Activated CD4-positive, alpha-beta T cell treated with anti-CD3 and anti-CD28 coated beads for 1 hour (primary cell): ENCODE measurements around the gene OPCML.

ENCODE experiments used
- DNase-seq: peaks from one replicate; pipeline ENCODE4 v3.0.0-alpha.2; 2020

The OPCML gene

DNA sequence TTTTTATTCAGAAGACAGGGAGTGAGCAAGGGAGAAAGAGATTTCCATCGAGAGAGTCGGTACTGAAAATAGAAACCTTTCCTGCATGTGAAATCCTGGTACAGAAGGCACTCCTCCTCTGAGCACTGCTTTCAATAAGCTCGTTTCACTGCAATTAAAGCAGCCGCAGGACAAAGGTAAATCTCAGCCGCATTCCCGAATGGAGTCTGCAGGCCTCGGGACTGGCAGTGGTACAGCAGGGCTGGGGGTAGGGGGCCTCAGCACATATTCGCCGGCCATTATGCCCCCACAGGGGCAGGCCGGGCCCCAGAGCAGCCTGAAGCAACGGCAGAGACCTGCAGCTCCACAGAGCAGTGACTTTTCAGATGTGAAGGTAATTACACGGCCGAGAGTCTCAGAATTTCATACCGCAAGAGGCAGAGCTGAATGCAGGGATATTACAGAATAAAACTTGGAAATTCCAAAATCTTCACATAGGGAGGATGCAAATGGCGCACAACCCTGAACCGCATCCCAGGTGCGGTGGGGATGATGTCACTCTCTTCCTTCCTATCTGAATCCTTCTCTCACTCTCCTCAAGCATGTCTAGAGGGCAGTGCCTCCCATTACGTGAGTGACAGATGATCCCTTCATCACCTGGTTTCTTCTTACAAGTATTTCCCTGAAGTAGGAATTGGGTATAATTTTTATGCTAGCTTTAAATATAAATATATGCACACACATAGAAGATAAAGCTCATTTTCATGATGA, 622.1 kb downstream of the OPCML start:
- no peak for DNase-seq

DNA sequence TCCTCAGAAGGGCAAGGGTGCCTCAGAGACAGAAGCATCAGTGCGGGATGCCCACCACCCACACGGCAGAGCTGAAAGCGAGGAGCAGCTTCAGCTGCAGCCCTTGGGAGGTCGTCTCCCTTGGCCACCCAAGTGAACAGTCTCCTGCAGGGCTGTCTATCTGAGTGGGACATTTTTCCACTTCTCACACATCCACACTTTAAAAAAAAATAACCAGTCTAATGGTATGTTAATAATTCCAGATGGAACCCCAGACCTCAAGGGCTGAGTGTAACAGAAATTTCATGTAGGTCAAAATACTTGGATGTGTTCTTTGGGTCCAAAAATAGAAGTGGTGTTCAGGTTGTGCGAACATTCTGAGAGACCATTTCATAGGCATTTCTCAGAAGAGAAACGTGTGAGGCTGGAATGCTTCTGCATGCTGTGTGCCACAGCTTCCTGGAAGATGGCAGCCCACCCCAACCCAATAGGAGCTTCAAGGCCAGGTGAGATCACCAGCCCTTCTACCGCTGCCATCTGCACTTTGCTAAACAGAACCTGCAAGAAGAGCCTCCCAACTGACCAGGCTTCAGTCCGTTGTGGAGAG, 623.2 kb downstream of the OPCML start:
- DNase-seq = no peak

DNA sequence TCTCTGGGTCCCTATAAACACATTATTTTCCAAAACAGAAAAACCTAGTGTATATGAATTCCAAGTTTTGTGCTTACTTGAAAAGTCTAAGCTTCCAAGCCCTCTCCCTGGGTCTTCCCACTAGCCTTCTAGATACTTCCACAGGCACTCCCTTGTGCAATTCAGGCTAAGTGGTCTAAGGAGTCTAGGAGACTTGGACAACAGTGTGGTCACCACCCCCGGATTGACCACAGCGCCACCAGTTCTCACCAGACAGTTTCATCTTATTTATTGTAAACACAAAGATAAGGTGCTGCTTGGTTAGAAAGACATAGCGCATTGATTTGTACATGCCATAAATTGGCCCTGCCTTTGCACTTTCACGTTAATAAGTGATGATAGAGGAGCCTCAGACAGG, 623.9 kb downstream of the OPCML start:
- no peak for DNase-seq

DNA sequence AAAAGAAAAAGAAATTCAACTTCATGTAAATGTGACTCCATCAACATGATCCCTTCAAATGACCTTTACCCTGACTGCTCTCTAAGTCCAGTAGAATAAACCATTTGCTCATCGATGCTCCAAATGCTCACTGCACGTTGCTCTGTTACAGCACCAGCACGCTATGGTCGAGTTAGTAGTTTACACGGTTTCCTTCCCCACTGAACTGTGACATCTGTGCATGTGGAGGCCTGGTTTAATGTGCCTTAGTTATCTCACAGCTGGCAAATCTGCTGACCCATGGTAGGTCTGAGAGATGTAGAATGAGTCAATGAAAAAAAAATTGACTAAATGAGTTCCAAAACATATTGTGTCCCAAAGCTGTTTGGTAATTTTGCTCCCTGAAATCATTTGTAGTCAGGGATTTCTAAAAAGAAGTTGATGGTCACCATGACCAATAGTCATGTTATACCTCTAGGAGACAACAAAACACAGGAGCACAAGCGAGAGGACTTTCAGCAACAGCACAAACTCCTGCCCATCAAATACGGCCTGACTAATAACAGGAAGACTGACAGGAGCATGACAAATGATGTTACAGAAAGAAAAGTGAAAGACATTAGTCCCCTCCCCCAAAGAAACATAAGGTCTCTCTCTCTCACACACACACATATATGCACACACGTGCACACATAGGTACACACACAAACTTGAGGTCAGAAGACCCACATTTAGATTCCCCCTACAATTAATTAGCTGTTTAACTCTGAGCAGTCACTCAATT, 624.5 kb downstream of the OPCML start:
- DNase-seq = no peak

DNA sequence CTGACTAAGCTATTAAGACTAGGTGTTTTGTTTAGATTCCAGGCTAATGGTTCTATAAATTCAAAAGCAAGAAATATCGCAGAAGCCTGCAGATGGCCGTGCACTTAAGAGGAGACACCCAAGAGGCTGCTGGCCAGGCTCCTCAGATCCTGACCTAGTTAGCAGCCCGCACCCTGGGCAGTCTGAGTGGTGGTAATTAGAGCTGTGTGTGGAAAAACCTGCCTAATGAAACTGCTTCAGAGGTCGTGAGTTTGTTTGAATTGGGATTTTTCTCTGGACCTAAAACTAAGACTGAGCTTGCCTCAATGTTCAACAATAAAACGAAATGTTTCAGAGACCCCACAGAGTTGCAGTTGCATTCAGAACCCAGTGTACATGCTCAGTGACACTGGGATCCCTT, 627.7 kb downstream of the OPCML start:
- DNase-seq = no peak

DNA sequence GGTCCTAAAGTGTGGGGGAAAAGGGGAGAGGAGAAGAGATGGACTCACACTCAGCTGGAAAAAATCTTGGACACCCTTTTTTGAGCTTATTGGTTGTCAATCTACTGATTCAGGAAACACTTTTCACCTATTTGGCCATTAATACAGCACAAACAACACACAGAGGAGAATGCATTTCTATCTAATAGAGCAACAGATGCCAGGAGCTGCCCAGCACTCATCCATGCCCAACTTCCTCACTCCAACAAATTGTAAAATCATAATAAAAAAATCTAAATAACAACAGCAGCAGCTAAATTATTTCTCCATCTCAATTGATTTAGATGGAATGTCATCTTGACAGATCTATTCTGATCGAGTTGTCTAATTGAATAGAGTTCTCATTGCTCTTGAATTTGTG, 628.2 kb downstream of the OPCML start:
- no peak for DNase-seq

DNA sequence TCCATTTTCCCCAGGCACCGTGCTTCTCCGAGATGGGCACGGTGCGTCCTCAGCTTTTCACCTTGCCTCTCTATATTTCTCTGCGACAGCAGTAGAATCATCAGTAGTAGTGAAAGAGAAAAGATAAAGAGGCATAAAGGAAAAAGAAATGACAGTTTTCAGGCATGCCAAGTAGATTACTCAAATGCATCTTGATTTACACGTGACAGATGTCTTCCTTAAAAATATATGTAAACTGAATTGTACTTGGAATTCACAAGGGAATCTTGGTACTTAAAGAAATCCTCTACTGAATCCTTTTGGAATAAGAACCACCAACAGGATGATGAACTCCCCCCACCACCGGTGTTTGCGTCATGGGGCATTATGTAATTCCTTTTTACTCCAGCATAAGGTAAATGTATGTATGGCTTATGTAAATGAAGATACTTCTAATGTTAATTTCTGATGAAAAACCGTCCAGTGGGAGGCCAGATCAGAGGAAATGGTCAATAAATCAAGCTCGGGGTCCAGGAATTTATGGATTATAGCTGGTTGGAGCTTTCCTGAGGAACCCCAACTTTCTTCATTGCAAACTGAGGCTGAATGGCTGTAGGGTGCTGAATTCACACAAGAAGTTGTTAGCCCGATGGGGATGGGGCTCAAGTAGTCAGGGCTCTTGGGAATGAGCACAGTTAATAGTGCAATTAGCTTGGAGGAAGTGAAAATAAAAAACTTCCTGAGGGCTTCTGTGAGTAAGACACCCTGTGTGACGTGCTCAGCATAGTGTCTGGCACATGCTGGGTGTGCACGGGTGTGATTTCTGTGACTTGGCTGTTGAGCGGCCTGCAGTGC, 630.4 kb downstream of the OPCML start:
- DNase-seq = no peak

DNA sequence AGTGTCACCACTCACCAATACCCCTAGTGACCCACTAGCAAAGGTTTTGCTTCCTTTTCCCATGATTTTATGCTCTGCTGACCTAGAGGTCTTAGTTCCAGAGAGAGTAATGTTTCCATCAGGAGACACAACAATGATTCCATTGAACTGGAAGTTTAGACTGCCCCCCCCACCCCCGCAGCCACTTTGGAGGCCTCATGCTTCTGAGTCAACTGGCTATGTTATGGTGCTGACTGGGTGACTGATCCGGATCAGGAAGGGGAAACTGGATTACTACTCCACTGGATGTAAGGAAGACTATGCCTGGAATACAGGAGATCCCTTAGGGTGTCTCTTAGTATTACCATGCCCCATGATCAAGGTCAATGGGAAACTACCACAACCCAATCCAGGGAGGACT, 633.6 kb downstream of the OPCML start:
- no peak for DNase-seq

DNA sequence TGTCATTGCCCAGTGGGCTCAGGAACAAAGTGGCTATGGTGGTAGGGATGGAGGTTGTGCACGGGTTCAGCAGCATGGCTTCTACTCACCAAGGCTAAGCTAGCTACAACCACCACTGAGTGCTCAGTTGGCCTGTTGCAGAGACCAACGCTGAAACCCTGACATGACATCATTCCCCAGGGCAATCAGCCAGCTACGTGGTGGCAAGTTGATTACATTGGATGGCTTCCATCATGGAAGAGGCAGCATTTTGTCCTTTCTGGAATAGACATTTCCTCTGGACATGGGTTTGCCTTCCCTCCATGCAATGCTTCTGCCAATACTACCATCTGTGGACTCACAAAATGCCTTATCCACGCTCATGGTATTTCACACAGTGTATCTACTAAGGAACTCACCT, 634.3 kb downstream of the OPCML start:
- DNase-seq = no peak

DNA sequence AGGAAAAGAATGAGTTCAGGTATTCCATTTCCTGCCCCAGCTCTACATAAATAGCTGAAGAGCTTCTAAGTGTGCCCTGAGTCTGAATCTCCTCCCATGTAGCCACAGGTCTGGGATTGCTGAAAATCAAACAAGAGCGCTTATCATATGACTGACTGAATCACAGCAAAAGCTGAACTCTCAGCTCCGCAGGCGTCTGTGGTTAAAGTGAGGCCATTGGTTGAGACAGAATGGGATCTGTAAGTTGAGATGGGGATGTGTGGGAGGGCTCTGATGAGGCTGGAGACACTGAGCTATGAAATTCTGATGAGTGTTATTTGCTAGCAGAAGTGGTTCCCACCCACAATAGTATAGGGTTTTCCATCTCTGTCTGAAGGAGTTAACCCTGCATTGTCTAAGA, 637.0 kb downstream of the OPCML start:
- no peak for DNase-seq

DNA sequence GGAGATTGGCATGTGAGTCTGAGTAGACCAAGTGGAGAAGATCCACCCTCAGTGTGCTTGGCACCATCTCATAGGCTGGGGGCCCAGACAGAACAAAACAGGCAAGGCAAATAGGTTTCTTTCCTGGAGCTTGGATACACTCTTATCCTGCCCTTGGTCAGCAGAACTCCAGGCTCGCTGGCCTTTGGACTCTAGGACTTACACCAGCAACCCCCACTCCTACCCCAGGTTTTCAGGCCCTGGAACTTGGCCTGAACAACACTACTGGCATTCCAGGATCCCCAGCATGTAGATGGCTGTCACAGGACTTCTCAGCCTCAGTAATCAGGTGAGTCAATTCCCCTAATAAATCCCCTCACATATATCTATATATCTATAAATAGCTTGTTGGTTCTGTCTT, 637.7 kb downstream of the OPCML start:
- no peak for DNase-seq

DNA sequence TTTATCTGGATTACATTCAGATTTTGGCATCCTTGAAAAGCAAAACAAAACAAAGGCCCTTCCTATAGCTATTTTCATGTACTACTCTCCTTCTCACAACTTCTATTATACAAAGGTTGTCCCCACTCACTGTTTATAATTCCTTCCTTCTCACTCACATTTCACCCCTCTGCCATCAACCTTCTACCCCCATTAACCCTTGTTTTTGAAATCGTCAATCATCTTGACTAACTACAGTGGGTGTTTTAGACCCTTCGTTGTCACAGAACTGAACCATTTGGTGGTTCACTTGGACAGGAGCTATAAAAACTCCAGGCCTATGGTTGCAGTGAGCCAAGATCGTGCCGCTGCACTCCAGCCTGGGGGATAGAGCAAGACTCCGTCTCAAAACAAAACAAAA, 639.4 kb downstream of the OPCML start:
- DNase-seq = no peak

DNA sequence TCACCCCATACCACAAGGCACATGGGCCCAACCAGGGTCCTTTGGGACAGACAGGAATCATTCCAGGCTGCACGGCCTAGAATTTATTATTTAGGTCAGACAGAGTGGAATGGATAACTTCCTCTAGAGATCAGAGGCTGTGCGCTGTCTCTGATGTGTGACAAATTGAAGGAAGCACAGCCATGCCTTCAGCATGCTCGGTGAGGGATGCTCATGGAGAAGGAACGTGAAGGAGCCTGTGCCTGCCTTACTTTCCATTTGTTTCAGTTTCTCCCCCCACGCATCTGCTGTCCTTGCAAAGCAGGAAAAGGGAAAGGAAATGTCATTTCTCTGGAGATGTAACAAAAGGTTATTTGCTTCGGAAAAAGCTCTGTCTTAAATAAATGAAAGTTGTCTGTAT, 644.1 kb downstream of the OPCML start:
- DNase-seq = no peak

DNA sequence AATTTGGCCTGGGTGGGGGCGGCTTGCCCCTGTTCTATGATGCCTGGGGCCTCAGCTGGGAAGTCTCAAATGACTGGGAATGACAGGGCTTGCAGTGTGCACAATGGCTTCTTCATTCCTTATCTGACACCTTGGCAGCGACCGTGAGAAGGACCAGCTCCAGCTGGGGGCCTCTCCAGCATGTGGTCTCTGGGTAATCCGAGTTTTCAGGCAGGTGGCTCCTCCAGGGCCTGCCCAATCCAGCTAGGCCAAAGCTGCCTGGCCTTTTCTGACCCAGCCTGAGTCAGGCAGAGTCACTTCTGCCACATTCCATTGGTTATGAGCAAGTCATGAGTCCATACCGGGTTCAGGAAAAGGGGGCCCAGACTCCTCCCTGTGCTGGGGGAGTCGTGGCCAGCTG, 646.0 kb downstream of the OPCML start:
- DNase-seq = no peak

DNA sequence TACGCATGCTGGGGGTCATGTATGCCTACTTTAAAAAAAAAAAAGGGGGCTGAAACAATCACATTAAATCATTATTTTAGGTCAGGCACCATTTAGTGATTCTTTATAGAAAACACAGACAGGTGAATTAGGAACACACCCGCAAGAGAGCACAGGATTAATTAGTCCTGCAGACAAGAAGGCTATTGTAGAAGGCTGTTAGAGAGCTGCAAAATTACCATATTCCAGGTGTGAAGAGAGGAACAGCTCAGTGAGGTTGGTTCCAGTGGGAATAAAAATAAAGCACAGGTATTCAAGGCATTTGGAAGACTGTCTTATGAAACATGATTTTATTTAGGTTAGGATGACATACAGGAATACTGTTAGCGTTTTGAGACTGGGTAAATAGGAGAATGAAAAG, 649.1 kb downstream of the OPCML start:
- DNase-seq = no peak

DNA sequence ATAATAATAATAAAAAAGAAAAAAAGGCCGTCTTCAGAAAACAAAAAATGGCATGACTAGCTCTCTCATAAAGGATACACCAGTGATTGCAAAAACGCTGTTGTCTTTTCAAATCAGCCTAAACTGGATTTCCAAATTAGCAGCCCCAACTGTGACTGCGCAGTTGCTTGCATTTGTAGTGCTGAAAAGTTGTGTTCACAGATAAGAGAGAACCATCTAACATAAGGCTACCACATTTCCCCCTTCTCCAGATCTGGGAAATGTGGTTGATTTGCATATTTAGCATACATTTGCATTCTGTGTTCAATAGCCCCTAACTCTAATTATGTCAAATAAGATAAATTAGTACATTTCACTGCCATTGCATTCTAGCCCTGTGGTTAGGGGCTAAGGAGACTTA, 650.7 kb downstream of the OPCML start:
- DNase-seq = no peak

DNA sequence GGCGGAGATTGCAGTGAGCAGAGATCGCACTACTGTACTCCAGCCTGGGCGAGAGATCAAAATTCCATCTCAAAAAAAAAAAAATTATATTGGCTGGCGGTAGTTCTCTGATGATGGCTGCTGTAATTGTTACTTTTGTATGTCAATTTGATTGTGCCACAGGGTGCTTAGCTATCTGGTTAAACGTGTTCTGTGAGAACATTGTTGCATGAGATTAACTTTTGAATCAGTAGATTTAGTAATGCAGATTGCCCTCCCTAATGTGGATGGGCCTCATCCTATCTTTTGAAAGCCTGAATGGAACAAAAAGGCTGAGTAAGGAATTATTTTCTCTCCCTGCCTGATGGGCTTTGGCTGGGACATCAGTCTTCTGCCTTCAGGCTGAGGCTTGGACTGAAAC, 654.2 kb downstream of the OPCML start:
- no peak for DNase-seq

DNA sequence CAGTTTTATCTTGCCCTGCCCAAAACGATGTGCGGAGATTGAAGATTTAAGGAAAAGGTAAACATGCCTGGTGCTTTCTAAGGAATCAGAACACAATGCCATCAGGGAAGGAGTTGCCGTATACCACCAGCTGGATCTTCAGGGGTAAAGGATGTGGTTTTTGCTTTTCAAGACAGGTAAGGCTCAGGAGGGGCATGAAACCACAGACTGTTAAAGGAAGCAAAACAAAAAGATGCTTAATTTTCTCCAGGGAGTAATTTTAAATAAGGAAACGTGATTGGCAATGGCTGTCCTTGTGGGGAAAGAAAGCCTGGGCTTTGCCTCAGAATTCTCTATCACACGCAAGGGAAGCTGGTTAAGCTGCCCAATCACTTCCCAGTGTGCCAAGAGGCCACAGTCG, 655.6 kb downstream of the OPCML start:
- no peak for DNase-seq

DNA sequence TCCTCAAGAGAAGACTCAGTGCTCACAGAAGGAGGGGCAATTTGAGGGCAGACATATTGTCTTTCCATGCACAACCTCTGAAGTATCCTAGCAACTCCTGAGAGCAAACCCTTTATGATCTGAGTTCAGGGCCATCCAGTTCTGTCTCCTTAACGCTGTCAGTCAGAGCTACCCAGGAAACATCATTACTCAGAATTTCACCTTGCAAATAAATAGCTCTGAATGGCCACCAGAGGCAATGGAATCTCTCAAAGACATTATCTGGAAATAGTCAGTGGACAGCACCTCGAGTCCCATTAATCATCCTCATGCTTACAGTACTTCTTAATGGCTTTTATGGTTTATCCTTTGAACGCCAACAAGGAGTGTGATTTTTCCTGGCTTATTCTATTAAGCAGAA, 656.1 kb downstream of the OPCML start:
- DNase-seq = no peak

DNA sequence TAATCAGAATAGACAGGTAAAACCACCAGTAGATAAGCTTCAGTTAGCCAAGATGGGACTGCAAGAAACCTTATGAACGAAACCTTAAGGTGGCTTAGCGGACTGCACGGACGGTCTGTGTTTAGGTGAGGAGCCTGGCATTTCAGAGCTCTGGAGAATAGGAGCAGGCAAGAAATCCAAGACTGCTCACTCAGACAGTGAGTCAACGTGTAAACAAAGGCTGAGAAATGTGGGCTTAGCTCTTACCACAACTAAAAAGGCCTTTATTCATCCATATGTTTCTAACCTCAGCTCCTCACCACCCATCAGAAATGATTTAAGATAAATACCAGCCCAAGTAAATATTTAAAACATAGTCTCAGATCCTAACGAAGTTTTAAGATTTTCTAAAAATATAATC, 657.7 kb downstream of the OPCML start:
- no peak for DNase-seq

DNA sequence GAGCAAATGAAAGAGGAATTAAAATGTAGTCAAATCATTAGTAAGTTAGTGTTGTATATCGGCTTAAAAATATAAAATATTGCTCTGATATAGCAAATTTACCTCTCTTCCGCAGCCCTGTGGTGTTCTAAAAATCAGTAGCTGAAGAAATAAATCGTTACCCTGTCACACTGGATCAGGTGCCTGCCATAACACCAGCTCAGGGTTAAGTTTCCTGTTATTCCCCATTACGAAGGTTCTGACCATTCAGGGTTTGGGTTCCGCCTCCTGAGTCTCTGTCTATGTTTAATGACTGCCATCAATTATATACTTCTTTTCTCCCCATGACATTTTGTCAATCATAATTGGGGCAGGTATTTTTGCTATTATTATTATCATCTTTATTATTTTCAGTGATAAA, 658.5 kb downstream of the OPCML start:
- no peak for DNase-seq

DNA sequence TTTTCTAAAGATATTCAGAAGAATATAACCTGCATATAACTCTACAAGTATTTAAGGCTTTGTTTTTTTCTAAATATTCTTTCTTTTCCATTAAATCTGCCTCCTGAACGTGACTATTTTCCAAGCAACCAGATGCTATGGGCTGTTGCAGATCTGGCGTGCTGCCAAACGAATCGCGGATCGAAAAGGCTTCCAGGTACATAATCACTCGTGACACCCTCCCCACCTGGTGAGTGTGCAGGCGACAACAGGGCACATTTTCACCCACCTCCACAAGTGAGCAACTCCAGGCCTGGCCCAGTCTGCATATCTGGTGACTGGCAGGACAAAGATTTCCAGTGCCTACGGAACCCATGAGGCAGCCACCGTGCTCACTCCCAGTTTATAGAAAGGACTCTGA, 660.1 kb downstream of the OPCML start:
- DNase-seq = no peak

DNA sequence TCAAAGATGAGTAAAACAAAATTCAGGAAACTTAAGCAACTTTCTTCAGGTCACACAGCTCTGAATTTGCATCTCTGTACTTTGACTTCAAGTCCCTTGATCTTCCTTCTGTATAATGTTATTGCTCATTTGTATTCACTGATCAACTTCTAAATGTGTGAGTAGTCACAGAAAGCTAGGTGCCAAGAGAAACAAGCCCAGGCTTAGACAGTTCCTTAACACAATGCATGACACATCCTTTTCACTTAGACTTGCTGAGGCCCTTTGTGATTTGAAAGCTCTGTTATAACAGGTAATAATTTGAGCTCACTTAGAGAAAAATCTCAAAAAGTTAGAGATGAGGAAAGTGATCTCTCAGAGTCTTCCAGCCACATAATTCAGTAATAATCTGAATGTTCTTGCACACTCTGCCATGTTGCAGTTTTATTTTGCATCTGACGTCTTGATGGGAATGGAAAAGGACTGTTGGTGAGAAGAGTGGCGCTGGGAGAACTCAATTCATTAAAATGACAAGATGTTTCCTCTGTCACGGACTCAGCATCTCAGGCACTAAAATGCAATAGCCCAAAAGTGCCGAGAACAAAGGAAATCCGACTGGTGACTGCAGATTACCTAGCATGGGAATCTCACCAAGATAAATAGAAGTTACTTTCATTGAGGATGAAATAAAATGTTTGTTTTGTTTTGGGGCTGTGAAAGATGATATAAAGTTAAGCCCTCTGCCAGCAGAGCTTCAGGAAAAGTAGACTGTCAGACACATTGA, 665.3 kb downstream of the OPCML start:
- no peak for DNase-seq
